Adrenal gland (tissue), 12 donors: ENCODE measurements around the gene KIF6. TPM values are rescaled to one million over a fixed set of nuclear protein-coding genes. Genes with fewer than 3 reads are reported as not detected.

ENCODE experiments used
- DNase-seq, 7 donors: peaks; one replicate each; pipeline ENCODE4 v3.0.0-alpha.2; 2019 to 2020
- H3K27ac ChIP-seq, 5 donors: fragments of 200-600 bp; sonication (generic) in 4 of 5; 1 replicate in 3 of 5; 2 replicates in 2 of 5; pipeline versions ENCODE4 v1.5.1 to v1.8.0; 2016 to 2020; ENCODE audit warnings: mild to moderate bottlenecking in 1 of 5
- H3K27me3 ChIP-seq: fragments of 200-600 bp; 2 replicates; pipeline ENCODE4 v1.8.0; 2021
- H3K36me3 ChIP-seq, 2 donors: fragments of 200-600 bp; replicated peaks in 1 of 2; 1 replicate in 1 of 2; 2 replicates in 1 of 2; pipeline versions ENCODE4 v1.5.1 to v1.8.0; 2018 to 2022
- H3K4me1 ChIP-seq, 2 donors: fragments of 200-600 bp; replicated peaks in 1 of 2; 1 replicate in 1 of 2; 2 replicates in 1 of 2; pipeline versions ENCODE4 v1.5.1 to v1.8.0; 2018 to 2021
- H3K4me3 ChIP-seq, 4 donors: fragments of 200-600 bp; sonication (generic) in 3 of 4; one replicate each; pipeline ENCODE4 v1.5.1; 2016 to 2018
- H3K9me3 ChIP-seq, 3 donors: fragments of 200-600 bp; sonication (generic) in 1 of 3; replicated peaks in 1 of 3; 1 replicate in 2 of 3; 2 replicates in 1 of 3; pipeline versions ENCODE4 v1.5.1 to v1.8.0; 2016 to 2021
- POLR2A ChIP-seq, 2 donors: fragments of 450-650 bp; IDR thresholded peaks; one replicate each; pipeline ENCODE4 v1.6.1; 2017; ENCODE audit warnings: antibody characterized with exemption in 2 of 2, mild to moderate bottlenecking in 2 of 2, moderate library complexity in 1 of 2
- WGBS, 4 donors: extraction: QIAGEN DNeasy Blood & Tissue Kit in 2 of 4; methylation state at CpG; one replicate each; pipeline versions ENCODE4 v1.1.5 to v1.1.7; 2013 to 2017; 5-methylcytosine and 5-hydroxymethylcytosine counted together
- intact Hi-C, 2 donors: fragments of 100-400 bp; cut with DNase I; formaldehyde crosslinking; loops; one replicate each; pipeline versions ENCODE4 v1.14.1 to v1.15.0; 2022 to 2023
- polyA plus RNA-seq, 3 donors: library from polyadenylated mRNA; stranded (reverse); fragments of 200-250 nt in 2 of 3; fragments of 350-450 nt in 1 of 3; fragmentation: Illumina TruSeq in 1 of 3; extraction: RNeasy Lipid Tissue Mini Kit (QIAGEN cat#74804) in 1 of 3; gene quantifications; one replicate each; pipeline ENCODE4 v1.2.3, GENCODE V29; 2013 to 2014
- total RNA-seq, 9 donors: library from RNA; depleted of rRNA in 4 of 9; stranded (reverse); fragments of >200 nt in 4 of 9; fragments of 120-200 nt in 1 of 9; fragmentation: NEBNext Ultra II Directional in 1 of 9; extraction: Animal tissue kit (Norgen Biotek cat#: 25700) in 1 of 9; gene quantifications; one replicate each; pipeline versions ENCODE4 v1.1.0 to v1.2.4, GENCODE V29; 2013 to 2023
- TF ChIP-seq, protein P1 (sequence below), 6 experiments: fragments of 450-650 bp in 4 of 6; fragments of 200-600 bp in 2 of 6; sonication (generic) in 1 of 6; IDR thresholded peaks; 1 replicate in 5 of 6; 2 replicates in 1 of 6; pipeline versions ENCODE4 v1.5.1 to v1.8.0; 2016 to 2021; ENCODE audit warnings: antibody characterized with exemption in 6 of 6, mild to moderate bottlenecking in 2 of 6, moderate library complexity in 1 of 6
- donor health status: healthy with polysubstance abuse.
- donor health status: Bipolar disorder and iron deficiency.
- donor health status: DM: yes; HTN: yes; CAD: no.
- donor health status: DM: no; HTN: no; CAD: no.
- donor health status: DM: no; HTN: no; CAD: no.
- donor health status: DM: yes; HTN: yes; CAD: no.

KIF6 gene
- total and polyA plus RNA-seq, 12 donors, result 0.52 to 4.2 (median 0.73) TPM

GRCh38 chr6:39664173-39664572, 61.0 kb downstream of the KIF6 start:
- TF ChIP-seq POLR2A (IDR thresholded peaks at IDR 0.05), result no peak
- TF ChIP-seq, protein P1, sequence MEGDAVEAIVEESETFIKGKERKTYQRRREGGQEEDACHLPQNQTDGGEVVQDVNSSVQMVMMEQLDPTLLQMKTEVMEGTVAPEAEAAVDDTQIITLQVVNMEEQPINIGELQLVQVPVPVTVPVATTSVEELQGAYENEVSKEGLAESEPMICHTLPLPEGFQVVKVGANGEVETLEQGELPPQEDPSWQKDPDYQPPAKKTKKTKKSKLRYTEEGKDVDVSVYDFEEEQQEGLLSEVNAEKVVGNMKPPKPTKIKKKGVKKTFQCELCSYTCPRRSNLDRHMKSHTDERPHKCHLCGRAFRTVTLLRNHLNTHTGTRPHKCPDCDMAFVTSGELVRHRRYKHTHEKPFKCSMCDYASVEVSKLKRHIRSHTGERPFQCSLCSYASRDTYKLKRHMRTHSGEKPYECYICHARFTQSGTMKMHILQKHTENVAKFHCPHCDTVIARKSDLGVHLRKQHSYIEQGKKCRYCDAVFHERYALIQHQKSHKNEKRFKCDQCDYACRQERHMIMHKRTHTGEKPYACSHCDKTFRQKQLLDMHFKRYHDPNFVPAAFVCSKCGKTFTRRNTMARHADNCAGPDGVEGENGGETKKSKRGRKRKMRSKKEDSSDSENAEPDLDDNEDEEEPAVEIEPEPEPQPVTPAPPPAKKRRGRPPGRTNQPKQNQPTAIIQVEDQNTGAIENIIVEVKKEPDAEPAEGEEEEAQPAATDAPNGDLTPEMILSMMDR (IDR thresholded peaks at IDR 0.05), result no peak
- Histone ChIP-seq H3K4me3 (no peak overlapping the region), H3K9me3 (no peaks in the 10 kb centered on the region), H3K4me1 (no peaks in the 10 kb centered on the region), H3K36me3 (no peaks in the 10 kb centered on the region), H3K27me3 (no peaks in the 10 kb centered on the region), H3K27ac (no peak overlapping the region)
- intact Hi-C loops, result no loop called here
- DNase-seq, result no peak
- WGBS, 4 donors, result 59 to 69% (median 65%) methylated on average over 4 of the region's 4 CpGs

GRCh38 chr6:39657355-39658135, 67.7 kb downstream of the KIF6 start:
- no peak for DNase-seq
- H3K4me3 ChIP-seq, result no peak overlapping the region
- no peaks in the 10 kb centered on the region for H3K9me3 ChIP-seq
- H3K27me3 ChIP-seq, result no peaks in the 10 kb centered on the region
- 85 to 99% (median 86%) methylated on average over 2 of the region's 2 CpGs for WGBS, 4 donors
- no peaks in the 10 kb centered on the region for H3K4me1 ChIP-seq
- TF ChIP-seq POLR2A (IDR thresholded peaks at IDR 0.05), result no peak
- TF ChIP-seq, protein P1 (IDR thresholded peaks at IDR 0.05), result no peak
- H3K27ac ChIP-seq, result no peak overlapping the region
- intact Hi-C loops, result no loop called here
- no peaks in the 10 kb centered on the region for H3K36me3 ChIP-seq

GRCh38 chr6:39654121-39654520, 71.1 kb downstream of the KIF6 start:
- H3K27ac ChIP-seq, result no peak overlapping the region
- WGBS, 4 donors, result 88 to 100% (median 89%) methylated on average over 1 of the region's 1 CpG

GRCh38 chr6:39653612-39654011, 71.6 kb downstream of the KIF6 start:
- no peaks in the 10 kb centered on the region for H3K9me3 ChIP-seq
- no peak overlapping the region for H3K4me3 ChIP-seq
- H3K27me3 ChIP-seq, result no peaks in the 10 kb centered on the region
- no peak overlapping the region for H3K27ac ChIP-seq
- H3K4me1 ChIP-seq, result no peaks in the 10 kb centered on the region
- no peaks in the 10 kb centered on the region for H3K36me3 ChIP-seq
- intact Hi-C loops, result no loop called here
- no peak for DNase-seq
- TF ChIP-seq POLR2A (IDR thresholded peaks at IDR 0.05), result no peak
- TF ChIP-seq, protein P1 (IDR thresholded peaks at IDR 0.05), result no peak
- WGBS, 4 donors, result 56 to 72% (median 58%) methylated on average over 2 of the region's 2 CpGs

More at GRCh38 chr6:39654121-39654520, 71.1 kb downstream of the KIF6 start:
- no peak for TF ChIP-seq POLR2A (IDR thresholded peaks at IDR 0.05)
- TF ChIP-seq, protein P1 (IDR thresholded peaks at IDR 0.05), result no peak
- Histone ChIP-seq H3K4me3 (no peak overlapping the region), H3K27me3 (no peaks in the 10 kb centered on the region), H3K4me1 (no peaks in the 10 kb centered on the region), H3K36me3 (no peaks in the 10 kb centered on the region), H3K9me3 (no peaks in the 10 kb centered on the region)
- no peak for DNase-seq
- intact Hi-C loops, result no loop called here
